HEK293 (cell line): ENCODE results near the gene FASTKD3.

Experiments used
- CTCF ChIA-PET: fragments of 350-600 bp; formaldehyde crosslinking; extraction: SDS; loops from one replicate; lab custom pipeline; 2021; ENCODE audit warnings: antibody characterized with exemption; lab: Yijun Ruan, JAX
- POLR2A ChIA-PET: fragments of 300-600 bp; formaldehyde crosslinking; extraction: SDS; loops from one replicate; lab custom pipeline; 2020; ENCODE audit warnings: antibody characterized with exemption, inconsistent platforms; lab: Yijun Ruan, JAX
- H3K27ac ChIP-seq: fragments of 200-500 bp; sonication (Bioruptor generic); 2 replicates; pipeline ENCODE4 v1.5.1; 2014; ENCODE audit warnings: low read depth, low read length, control low read depth, inconsistent platforms; ENCODE audit errors: extremely low read depth
- H3K36me3 ChIP-seq, 2 experiments: fragments of 200-500 bp in 1 of 2; sonication (Bioruptor generic) in 1 of 2; 1 replicate in 1 of 2; 2 replicates in 1 of 2; pipeline ENCODE4 v1.5.1; 2014 to 2017; ENCODE audit warnings: inconsistent platforms in 2 of 2, low read length in 2 of 2; ENCODE audit not compliant: control insufficient read depth in 2 of 2, insufficient read depth in 1 of 2
- H3K4me1 ChIP-seq: fragments of 200-500 bp; sonication (Bioruptor generic); 2 replicates; pipeline ENCODE4 v1.5.1; 2014; ENCODE audit warnings: mild to moderate bottlenecking, low read length, inconsistent platforms; ENCODE audit not compliant: control insufficient read depth, insufficient read depth
- H3K4me3 ChIP-seq: 2 replicates; pipeline ENCODE4 v1.5.1; 2011; ENCODE audit warnings: low read depth, mild to moderate bottlenecking, control low read depth, low read length, moderate library complexity
- H3K9me3 ChIP-seq: fragments of 200-500 bp; sonication (Bioruptor generic); 2 replicates; pipeline ENCODE4 v1.5.1; 2014; ENCODE audit warnings: low read depth, low read length, inconsistent platforms; ENCODE audit not compliant: control insufficient read depth, insufficient read depth
- BCL11A ChIP-seq: fragments of 450-650 bp; formaldehyde crosslinking; IDR thresholded peaks from 2 replicates; pipeline ENCODE4 v1.5.1; 2016; ENCODE audit warnings: low read depth, missing biosample characterization, missing genetic modification characterization
- CTCF ChIP-seq: fragments of 450-650 bp; formaldehyde crosslinking; IDR thresholded peaks from 2 replicates; pipeline ENCODE4 v1.5.1; 2016; ENCODE audit warnings: missing biosample characterization, missing genetic modification characterization
- HOXA7 ChIP-seq: sonication (generic); formaldehyde crosslinking; IDR thresholded peaks from 2 replicates; pipeline ENCODE4 v1.8.1; 2022; ENCODE audit warnings: missing genetic modification reagents, borderline replicate concordance
- SETDB1 ChIP-seq: IDR thresholded peaks from one replicate; pipeline ENCODE4 v1.6.1; 2017; ENCODE audit warnings: mild to moderate bottlenecking, low read length, moderate library complexity, mixed read lengths; ENCODE audit not compliant: insufficient read length
- ZFP3 ChIP-seq: fragments of 450-650 bp; formaldehyde crosslinking; IDR thresholded peaks from 2 replicates; pipeline ENCODE4 v1.5.1; 2016; ENCODE audit warnings: low read depth, missing biosample characterization, missing genetic modification characterization
- ZFP37 ChIP-seq: fragments of 450-650 bp; formaldehyde crosslinking; IDR thresholded peaks from 2 replicates; pipeline ENCODE4 v1.5.1; 2016; ENCODE audit warnings: missing biosample characterization, missing genetic modification characterization
- ZNF112 ChIP-seq: fragments of 450-650 bp; formaldehyde crosslinking; IDR thresholded peaks from 2 replicates; pipeline ENCODE4 v1.5.0; 2017; ENCODE audit warnings: missing biosample characterization, missing genetic modification characterization
- ZNF140 ChIP-seq: fragments of 450-650 bp; formaldehyde crosslinking; IDR thresholded peaks from 2 replicates; pipeline ENCODE4 v1.5.1; 2016; ENCODE audit warnings: missing biosample characterization, missing genetic modification characterization
- ZNF18 ChIP-seq: fragments of 450-650 bp; formaldehyde crosslinking; IDR thresholded peaks from 2 replicates; pipeline ENCODE4 v1.5.1; 2016; ENCODE audit warnings: missing biosample characterization, missing genetic modification characterization
- ZNF214 ChIP-seq: fragments of 450-650 bp; formaldehyde crosslinking; IDR thresholded peaks from 2 replicates; pipeline ENCODE4 v1.5.1; 2017; ENCODE audit warnings: missing biosample characterization, mild to moderate bottlenecking, missing genetic modification characterization, borderline replicate concordance
- ZNF23 ChIP-seq: fragments of 450-650 bp; formaldehyde crosslinking; IDR thresholded peaks from 2 replicates; pipeline ENCODE4 v1.5.1; 2016; ENCODE audit warnings: missing biosample characterization, missing genetic modification characterization, borderline replicate concordance
- ZNF24 ChIP-seq: fragments of 450-650 bp; formaldehyde crosslinking; IDR thresholded peaks from 2 replicates; pipeline ENCODE4 v1.5.1; 2016; ENCODE audit warnings: missing biosample characterization, missing genetic modification characterization
- ZNF274 ChIP-seq, 2 experiments: fragments of 200-500 bp in 1 of 2; fragments of 450-650 bp in 1 of 2; sonication (Bioruptor generic) in 1 of 2; formaldehyde crosslinking in 1 of 2; IDR thresholded peaks; 2 replicates each; pipeline versions ENCODE4 v1.5.1 to v1.6.1; 2014 to 2016; ENCODE audit warnings: borderline replicate concordance in 1 of 2, inconsistent platforms in 1 of 2, low read length in 1 of 2, missing biosample characterization in 1 of 2, missing genetic modification characterization in 1 of 2
- ZNF404 ChIP-seq: fragments of 450-650 bp; formaldehyde crosslinking; IDR thresholded peaks from 2 replicates; pipeline ENCODE4 v1.5.1; 2017; ENCODE audit warnings: missing biosample characterization, missing genetic modification characterization
- ZNF433 ChIP-seq: fragments of 450-650 bp; formaldehyde crosslinking; IDR thresholded peaks from 2 replicates; pipeline ENCODE4 v1.5.1; 2016; ENCODE audit warnings: missing biosample characterization, missing genetic modification characterization, low read depth
- ZNF449 ChIP-seq: fragments of 450-650 bp; formaldehyde crosslinking; IDR thresholded peaks from 2 replicates; pipeline ENCODE4 v1.5.1; 2017; ENCODE audit warnings: missing biosample characterization, mild to moderate bottlenecking, missing genetic modification characterization, moderate library complexity
- ZNF514 ChIP-seq: fragments of 450-650 bp; formaldehyde crosslinking; IDR thresholded peaks from 2 replicates; pipeline ENCODE4 v1.5.1; 2016; ENCODE audit warnings: missing biosample characterization, missing genetic modification characterization
- ZNF555 ChIP-seq: fragments of 450-650 bp; formaldehyde crosslinking; conservative IDR thresholded peaks from 2 replicates; pipeline ENCODE4 v1.5.1; 2017; ENCODE audit warnings: missing biosample characterization, mild to moderate bottlenecking, missing genetic modification characterization, inconsistent platforms
- ZNF645 ChIP-seq: fragments of 450-650 bp; formaldehyde crosslinking; IDR thresholded peaks from 2 replicates; pipeline ENCODE4; 2016; ENCODE audit warnings: missing biosample characterization, missing genetic modification characterization
- ZNF677 ChIP-seq: fragments of 450-650 bp; IDR thresholded peaks from 2 replicates; pipeline ENCODE4 v1.5.0; 2018; ENCODE audit warnings: missing biosample characterization, mild to moderate bottlenecking, missing genetic modification characterization, moderate library complexity
- ZNF701 ChIP-seq: fragments of 450-650 bp; formaldehyde crosslinking; IDR thresholded peaks from 2 replicates; pipeline ENCODE4 v1.5.1; 2016; ENCODE audit warnings: missing biosample characterization, missing genetic modification characterization

The FASTKD3 gene

GRCh38 chr5:7857926-7858632 lies 10.8 kb downstream of the FASTKD3 start:
- CTCF ChIA-PET: interaction anchor here (0.6 to 4.2 kb wide), 18 partner anchors 9 to 1077 kb away, joined by 3 to 29 read pairs (median 4); partner anchors contain the start of genes FASTKD3 and MTRR
- Histone ChIP-seq H3K4me3 (no peak overlapping the region), H3K27ac (no peak overlapping the region), H3K4me1 (no peaks in the 10 kb centered on the region; the same call in 1 of the 2 replicates), H3K9me3 (no peaks in the 10 kb centered on the region; the same call in 1 of the 2 replicates), H3K36me3 (peaks cover 43 to 44% of the 10 kb centered on the region in 2 experiments)
- TF ChIP-seq CTCF (no peak), ZNF645 (tag by site-specific recombination) (no peak), ZNF449 (no peak), ZNF555 (no peak), ZNF140 (tag by site-specific recombination) (no peak), BCL11A (tag by site-specific recombination) (no peak), ZNF514 (tag by site-specific recombination) (no peak), ZNF112 (tag by site-specific recombination) (no peak), ZNF23 (tag by site-specific recombination) (no peak), ZNF701 (tag by site-specific recombination) (no peak)
- POLR2A ChIA-PET: interaction anchor here (3.4 kb wide), 1 partner anchor 11 kb away, joined by 22 read pairs; the partner anchor contains the start of genes FASTKD3 and MTRR

GRCh38 chr5:7857361-7857760 lies 11.5 kb downstream of the FASTKD3 start:
- CTCF ChIA-PET: interaction anchor here (0.7 to 4.2 kb wide), 19 partner anchors 8 to 1077 kb away, joined by 3 to 29 read pairs (median 4); partner anchors contain the start of genes FASTKD3 and MTRR
- no peaks in the 10 kb centered on the region; the same call in 1 of the 2 replicates for H3K4me1 ChIP-seq
- H3K9me3 ChIP-seq: no peaks in the 10 kb centered on the region; the same call in 1 of the 2 replicates
- no peak overlapping the region for H3K27ac ChIP-seq
- no peak overlapping the region for H3K4me3 ChIP-seq
- TF ChIP-seq ZNF18 (tag by site-specific recombination) (no peak), ZFP3 (tag by site-specific recombination) (no peak), ZNF514 (tag by site-specific recombination) (no peak), ZNF24 (tag by site-specific recombination) (no peak), HOXA7 (CRISPR knock-in tag) (no peak), ZFP37 (no peak), ZNF274 (IDR thresholded peaks at IDR 0.05; ENCODE audit: low read length) (no peak), ZNF274 (tag by site-specific recombination; IDR thresholded peaks at IDR 0.05; ENCODE audit: borderline replicate concordance) (no peak), ZNF677 (tag by site-specific recombination) (no peak), SETDB1 (no peak), ZNF404 (no peak), ZNF433 (tag by site-specific recombination) (no peak), ZNF214 (no peak)
- TF ChIP-seq, all 188 proteins: peak for 0
- POLR2A ChIA-PET: interaction anchor here (3.4 kb wide), 1 partner anchor 12 kb away, joined by 22 read pairs; the partner anchor contains the start of genes FASTKD3 and MTRR
- H3K36me3 ChIP-seq: peaks cover 36 to 37% of the 10 kb centered on the region in 2 experiments
